GM18505 (cell line): ENCODE measurements around the gene MEI1.
"Not testable (repeated sequence)": the region's sequence is repeated elsewhere in the genome, so short reads cannot be mapped to it uniquely, and the experiment has no call there.

Source experiments
- ATAC-seq: cut with Tn5 transposase; IDR thresholded peaks from one replicate; pipeline ENCODE4 v1.9.1; 2021; ENCODE audit not compliant: unreplicated experiment
- POLR2A ChIP-seq: IDR thresholded peaks from 4 replicates; pipeline ENCODE4 v1.6.1; 2011; ENCODE audit warnings: borderline replicate concordance; ENCODE audit not compliant: insufficient read depth, insufficient read length; ENCODE audit errors: extremely low read depth

MEI1 gene

DNA sequence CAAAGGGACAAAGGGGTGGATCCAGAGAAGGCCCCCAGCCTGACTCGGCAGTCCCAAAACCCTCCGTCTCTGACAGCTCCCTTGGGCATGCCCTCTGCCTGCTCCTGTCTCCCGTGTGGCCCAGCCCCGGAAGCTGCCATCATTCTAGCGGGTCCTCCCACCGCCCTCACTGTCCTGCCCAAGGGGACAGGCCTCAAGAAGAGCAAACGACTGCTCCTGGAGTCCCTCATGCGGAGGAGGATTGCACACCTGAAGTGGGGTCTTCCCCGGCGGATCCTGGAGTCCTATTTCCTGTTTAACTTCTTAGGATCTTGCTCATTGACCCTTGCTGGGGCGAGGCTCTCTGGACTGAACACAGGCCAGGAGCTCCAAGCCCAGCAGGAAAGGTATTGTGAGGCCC, 2.6 kb upstream of the MEI1 start:
- TF ChIP-seq POLR2A = no peak
- no peak for ATAC-seq

DNA sequence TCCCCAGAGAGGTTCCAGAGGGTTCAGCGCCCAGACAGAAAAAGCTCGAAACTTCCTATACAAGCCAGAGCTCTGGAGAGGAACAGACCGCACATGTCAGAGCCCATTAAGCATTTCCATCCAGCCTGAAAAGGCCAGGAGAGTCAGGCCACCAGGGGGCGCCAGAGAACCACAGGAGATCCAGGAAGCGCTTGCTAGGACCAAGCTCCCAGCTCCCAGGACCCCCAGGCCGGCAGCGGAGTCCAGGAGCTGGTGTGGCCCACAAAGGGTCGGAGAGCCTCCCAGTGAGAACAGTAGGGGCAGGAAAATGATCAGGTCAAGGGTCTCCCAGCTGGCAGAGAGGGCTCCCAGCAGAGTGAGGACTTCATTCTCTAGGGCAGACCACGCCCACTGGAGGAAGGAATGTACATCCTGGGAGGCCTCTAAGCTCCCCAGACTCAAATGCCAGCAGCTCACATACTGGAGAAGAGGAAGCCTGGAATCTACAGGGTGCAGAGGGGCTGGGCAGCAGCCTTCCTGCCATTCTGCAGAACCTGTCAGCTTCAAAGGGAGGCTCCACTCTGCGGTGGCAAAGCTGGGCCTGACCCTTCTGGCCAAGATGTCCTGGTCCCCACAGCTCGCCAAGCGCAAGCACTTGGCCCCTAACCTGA, 2.1 kb upstream of the MEI1 start:
- no peak for ATAC-seq
- no peak for TF ChIP-seq POLR2A

GRCh38 chr22:41700108-41700364, 733 bp downstream of the MEI1 start:
- no peak for TF ChIP-seq POLR2A
- no peak for ATAC-seq

- no peak for TF ChIP-seq POLR2A
These were observed 3.5 kb downstream of the MEI1 start for GRCh38 chr22:41702763-41703162.

DNA sequence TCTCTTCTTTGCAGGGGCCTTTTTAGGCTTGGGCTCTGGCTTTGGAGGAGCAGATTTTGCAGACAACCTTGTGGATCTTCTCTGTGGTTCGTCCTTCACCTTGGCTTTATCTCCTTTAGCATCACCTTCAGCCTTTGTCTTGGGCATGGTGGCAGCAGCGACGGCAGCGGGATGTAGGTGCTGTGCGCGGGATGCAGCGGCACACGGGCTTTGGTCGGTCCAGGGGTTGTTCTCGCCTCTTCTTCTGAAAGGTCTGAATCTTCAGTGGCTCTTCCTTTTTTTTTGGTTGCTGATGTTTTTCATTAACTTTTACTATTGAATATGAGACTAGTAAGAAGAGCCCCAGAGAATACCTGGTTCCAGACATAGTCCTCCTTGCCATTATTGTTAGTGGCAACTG, 10.0 kb downstream of the MEI1 start:
- TF ChIP-seq POLR2A = no peak
- no peak for ATAC-seq

More at GRCh38 chr22:41702763-41703162, 3.5 kb downstream of the MEI1 start:
- no peak for ATAC-seq

- no peak for TF ChIP-seq POLR2A
- ATAC-seq = no peak
These were observed 13.7 kb downstream of the MEI1 start for GRCh38 chr22:41713004-41713403.

GRCh38 chr22:41722496-41722895, 23.2 kb downstream of the MEI1 start:
- no peak for ATAC-seq
- TF ChIP-seq POLR2A = no peak

GRCh38 chr22:41725510-41726110, 26.3 kb downstream of the MEI1 start:
- no peak for ATAC-seq
- TF ChIP-seq POLR2A = no peak

- TF ChIP-seq POLR2A = no peak
- ATAC-seq = no peak
These were observed 32.3 kb downstream of the MEI1 start for GRCh38 chr22:41731609-41732008.

GRCh38 chr22:41732096-41732772, 32.9 kb downstream of the MEI1 start:
- TF ChIP-seq POLR2A = no peak
- ATAC-seq = no peak

GRCh38 chr22:41733241-41733640, 33.9 kb downstream of the MEI1 start:
- not testable (repeated sequence) for ATAC-seq

DNA sequence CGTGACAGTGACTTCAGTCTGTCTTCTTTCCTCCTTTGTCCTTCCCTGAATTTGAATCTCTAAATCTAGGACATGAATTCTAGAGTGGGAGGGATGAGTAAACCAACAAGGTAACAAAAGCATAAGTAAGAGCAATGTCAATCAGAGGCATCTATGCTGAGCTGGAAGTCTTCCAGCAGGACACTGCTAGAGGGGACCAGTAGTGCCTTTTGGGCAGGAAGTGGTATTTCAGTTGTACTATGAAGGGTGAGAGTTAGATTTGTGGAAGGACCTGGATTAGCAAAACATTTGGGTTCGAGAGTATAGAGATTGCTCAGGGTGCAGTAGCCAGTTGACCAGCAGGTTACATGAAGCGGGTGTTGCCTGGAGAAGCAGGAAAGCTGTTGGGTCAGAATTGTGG, 40.3 kb downstream of the MEI1 start:
- no peak for TF ChIP-seq POLR2A
- ATAC-seq = no peak

DNA sequence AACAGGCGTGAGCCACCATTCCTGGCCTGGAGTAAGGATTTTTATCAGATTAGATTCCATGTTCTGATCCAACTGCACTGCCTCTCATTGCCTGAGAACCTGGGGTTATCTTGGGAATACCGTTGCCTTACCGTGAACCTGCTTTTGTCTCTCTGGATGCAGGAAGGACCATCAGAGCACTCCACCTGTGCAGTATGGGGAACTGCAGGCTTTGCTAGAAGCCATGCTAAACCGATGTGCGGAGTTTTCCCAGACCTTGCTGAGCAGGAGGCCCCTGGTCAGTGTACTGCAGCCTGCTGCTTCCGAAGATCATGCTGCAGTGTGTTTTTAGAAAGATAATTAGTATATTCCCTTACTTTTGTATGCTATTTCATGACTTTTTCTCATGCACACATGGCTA, 43.6 kb downstream of the MEI1 start:
- ATAC-seq = no peak
- no peak for TF ChIP-seq POLR2A

GRCh38 chr22:41745968-41746367, 46.7 kb downstream of the MEI1 start:
- TF ChIP-seq POLR2A = no peak
- ATAC-seq = no peak
